Mammary epithelial cell (primary cell): Measurements from ENCODE around the gene TJP1.

Source experiments
- EZH2 ChIP-seq: IDR thresholded peaks from 2 replicates; pipeline ENCODE4 v1.6.1; 2012; ENCODE audit warnings: low read length, inconsistent platforms, borderline replicate concordance
- TF ChIP-seq, protein P1 (sequence below), 2 donors: IDR thresholded peaks in 1 of 2; conservative IDR thresholded peaks in 1 of 2; 2 replicates each; pipeline ENCODE4 v1.5.1; 2011 to 2012; ENCODE audit warnings: inconsistent platforms in 2 of 2, low read length in 2 of 2, mild to moderate bottlenecking in 2 of 2, control low read depth in 1 of 2, low read depth in 1 of 2; ENCODE audit not compliant: insufficient read depth in 1 of 2; ENCODE audit errors: extremely low read depth in 1 of 2

DNA sequence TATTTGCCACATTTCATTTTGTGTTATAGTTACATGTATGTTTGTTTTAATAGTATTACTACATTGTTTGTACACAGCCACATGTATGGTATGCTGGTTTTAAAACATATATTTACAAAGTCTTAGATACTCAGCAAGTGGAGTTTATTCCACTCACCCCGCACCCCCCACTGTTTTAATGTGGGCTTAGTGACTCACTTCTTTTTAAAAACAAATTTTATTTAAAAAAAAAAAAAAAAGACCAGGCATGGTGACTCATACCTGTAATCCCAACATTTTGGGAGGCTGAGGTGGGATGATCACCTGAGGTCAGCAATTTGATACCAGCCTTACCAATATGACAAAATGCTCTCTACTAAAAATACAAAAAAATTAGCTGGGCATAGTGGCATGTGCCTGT is 26.9 kb upstream of the TJP1 start:
- no peak for TF ChIP-seq EZH2
- TF ChIP-seq, protein P1, sequence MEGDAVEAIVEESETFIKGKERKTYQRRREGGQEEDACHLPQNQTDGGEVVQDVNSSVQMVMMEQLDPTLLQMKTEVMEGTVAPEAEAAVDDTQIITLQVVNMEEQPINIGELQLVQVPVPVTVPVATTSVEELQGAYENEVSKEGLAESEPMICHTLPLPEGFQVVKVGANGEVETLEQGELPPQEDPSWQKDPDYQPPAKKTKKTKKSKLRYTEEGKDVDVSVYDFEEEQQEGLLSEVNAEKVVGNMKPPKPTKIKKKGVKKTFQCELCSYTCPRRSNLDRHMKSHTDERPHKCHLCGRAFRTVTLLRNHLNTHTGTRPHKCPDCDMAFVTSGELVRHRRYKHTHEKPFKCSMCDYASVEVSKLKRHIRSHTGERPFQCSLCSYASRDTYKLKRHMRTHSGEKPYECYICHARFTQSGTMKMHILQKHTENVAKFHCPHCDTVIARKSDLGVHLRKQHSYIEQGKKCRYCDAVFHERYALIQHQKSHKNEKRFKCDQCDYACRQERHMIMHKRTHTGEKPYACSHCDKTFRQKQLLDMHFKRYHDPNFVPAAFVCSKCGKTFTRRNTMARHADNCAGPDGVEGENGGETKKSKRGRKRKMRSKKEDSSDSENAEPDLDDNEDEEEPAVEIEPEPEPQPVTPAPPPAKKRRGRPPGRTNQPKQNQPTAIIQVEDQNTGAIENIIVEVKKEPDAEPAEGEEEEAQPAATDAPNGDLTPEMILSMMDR (conservative IDR thresholded peaks at IDR 0.05 in 1 of 2, IDR thresholded peaks at IDR 0.05 in 1 of 2; ENCODE audit: extremely low read depth in 1 of 2, insufficient read depth in 1 of 2, low read depth in 1 of 2, low read length in 2 of 2): no peak
